ENCODE data around the gene STAP2. TPM values are rescaled to one million over a fixed set of nuclear protein-coding genes. Genes with fewer than 3 reads are reported as not detected.

STAP2 gene
- total and polyA plus RNA-seq, 9 of the 15 experiments (the other 6 are each of a cell fraction or from before 2014, with no cell fraction given): 1.2 to 9.8 (median 4.5) TPM

- TF ChIP-seq, protein P1, sequence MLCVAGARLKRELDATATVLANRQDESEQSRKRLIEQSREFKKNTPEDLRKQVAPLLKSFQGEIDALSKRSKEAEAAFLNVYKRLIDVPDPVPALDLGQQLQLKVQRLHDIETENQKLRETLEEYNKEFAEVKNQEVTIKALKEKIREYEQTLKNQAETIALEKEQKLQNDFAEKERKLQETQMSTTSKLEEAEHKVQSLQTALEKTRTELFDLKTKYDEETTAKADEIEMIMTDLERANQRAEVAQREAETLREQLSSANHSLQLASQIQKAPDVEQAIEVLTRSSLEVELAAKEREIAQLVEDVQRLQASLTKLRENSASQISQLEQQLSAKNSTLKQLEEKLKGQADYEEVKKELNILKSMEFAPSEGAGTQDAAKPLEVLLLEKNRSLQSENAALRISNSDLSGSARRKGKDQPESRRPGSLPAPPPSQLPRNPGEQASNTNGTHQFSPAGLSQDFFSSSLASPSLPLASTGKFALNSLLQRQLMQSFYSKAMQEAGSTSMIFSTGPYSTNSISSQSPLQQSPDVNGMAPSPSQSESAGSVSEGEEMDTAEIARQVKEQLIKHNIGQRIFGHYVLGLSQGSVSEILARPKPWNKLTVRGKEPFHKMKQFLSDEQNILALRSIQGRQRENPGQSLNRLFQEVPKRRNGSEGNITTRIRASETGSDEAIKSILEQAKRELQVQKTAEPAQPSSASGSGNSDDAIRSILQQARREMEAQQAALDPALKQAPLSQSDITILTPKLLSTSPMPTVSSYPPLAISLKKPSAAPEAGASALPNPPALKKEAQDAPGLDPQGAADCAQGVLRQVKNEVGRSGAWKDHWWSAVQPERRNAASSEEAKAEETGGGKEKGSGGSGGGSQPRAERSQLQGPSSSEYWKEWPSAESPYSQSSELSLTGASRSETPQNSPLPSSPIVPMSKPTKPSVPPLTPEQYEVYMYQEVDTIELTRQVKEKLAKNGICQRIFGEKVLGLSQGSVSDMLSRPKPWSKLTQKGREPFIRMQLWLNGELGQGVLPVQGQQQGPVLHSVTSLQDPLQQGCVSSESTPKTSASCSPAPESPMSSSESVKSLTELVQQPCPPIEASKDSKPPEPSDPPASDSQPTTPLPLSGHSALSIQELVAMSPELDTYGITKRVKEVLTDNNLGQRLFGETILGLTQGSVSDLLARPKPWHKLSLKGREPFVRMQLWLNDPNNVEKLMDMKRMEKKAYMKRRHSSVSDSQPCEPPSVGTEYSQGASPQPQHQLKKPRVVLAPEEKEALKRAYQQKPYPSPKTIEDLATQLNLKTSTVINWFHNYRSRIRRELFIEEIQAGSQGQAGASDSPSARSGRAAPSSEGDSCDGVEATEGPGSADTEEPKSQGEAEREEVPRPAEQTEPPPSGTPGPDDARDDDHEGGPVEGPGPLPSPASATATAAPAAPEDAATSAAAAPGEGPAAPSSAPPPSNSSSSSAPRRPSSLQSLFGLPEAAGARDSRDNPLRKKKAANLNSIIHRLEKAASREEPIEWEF (CRISPR knock-in tag; IDR thresholded peaks at IDR 0.05): peak; percentile 94
- peak; percentile 99 for TF ChIP-seq ZFX (CRISPR knock-in tag; IDR thresholded peaks at IDR 0.05)
- peak; percentile 96 for TF ChIP-seq TFAP4 (CRISPR knock-in tag; IDR thresholded peaks at IDR 0.05; ENCODE audit: borderline replicate concordance)
- TF ChIP-seq, protein P2, sequence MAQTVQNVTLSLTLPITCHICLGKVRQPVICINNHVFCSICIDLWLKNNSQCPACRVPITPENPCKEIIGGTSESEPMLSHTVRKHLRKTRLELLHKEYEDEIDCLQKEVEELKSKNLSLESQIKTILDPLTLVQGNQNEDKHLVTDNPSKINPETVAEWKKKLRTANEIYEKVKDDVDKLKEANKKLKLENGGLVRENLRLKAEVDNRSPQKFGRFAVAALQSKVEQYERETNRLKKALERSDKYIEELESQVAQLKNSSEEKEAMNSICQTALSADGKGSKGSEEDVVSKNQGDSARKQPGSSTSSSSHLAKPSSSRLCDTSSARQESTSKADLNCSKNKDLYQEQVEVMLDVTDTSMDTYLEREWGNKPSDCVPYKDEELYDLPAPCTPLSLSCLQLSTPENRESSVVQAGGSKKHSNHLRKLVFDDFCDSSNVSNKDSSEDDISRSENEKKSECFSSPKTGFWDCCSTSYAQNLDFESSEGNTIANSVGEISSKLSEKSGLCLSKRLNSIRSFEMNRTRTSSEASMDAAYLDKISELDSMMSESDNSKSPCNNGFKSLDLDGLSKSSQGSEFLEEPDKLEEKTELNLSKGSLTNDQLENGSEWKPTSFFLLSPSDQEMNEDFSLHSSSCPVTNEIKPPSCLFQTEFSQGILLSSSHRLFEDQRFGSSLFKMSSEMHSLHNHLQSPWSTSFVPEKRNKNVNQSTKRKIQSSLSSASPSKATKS (CRISPR knock-in tag; IDR thresholded peaks at IDR 0.05): no peak
- TF ChIP-seq MBD2 (IDR thresholded peaks at IDR 0.05; ENCODE audit: borderline replicate concordance, low read depth): peak; percentile 66
- TF ChIP-seq ESRRA (IDR thresholded peaks at IDR 0.05; ENCODE audit: borderline replicate concordance, low read depth): peak; percentile 91
- TF ChIP-seq GABPA (tag; conservative IDR thresholded peaks at IDR 0.05; ENCODE audit: low read depth): peak; percentile 56
- peak; percentile 82; the same call in 1 of the 2 replicates for TF ChIP-seq RB1 (IDR thresholded peaks at IDR 0.05; ENCODE audit: low read depth)
- TF ChIP-seq, protein P3, sequence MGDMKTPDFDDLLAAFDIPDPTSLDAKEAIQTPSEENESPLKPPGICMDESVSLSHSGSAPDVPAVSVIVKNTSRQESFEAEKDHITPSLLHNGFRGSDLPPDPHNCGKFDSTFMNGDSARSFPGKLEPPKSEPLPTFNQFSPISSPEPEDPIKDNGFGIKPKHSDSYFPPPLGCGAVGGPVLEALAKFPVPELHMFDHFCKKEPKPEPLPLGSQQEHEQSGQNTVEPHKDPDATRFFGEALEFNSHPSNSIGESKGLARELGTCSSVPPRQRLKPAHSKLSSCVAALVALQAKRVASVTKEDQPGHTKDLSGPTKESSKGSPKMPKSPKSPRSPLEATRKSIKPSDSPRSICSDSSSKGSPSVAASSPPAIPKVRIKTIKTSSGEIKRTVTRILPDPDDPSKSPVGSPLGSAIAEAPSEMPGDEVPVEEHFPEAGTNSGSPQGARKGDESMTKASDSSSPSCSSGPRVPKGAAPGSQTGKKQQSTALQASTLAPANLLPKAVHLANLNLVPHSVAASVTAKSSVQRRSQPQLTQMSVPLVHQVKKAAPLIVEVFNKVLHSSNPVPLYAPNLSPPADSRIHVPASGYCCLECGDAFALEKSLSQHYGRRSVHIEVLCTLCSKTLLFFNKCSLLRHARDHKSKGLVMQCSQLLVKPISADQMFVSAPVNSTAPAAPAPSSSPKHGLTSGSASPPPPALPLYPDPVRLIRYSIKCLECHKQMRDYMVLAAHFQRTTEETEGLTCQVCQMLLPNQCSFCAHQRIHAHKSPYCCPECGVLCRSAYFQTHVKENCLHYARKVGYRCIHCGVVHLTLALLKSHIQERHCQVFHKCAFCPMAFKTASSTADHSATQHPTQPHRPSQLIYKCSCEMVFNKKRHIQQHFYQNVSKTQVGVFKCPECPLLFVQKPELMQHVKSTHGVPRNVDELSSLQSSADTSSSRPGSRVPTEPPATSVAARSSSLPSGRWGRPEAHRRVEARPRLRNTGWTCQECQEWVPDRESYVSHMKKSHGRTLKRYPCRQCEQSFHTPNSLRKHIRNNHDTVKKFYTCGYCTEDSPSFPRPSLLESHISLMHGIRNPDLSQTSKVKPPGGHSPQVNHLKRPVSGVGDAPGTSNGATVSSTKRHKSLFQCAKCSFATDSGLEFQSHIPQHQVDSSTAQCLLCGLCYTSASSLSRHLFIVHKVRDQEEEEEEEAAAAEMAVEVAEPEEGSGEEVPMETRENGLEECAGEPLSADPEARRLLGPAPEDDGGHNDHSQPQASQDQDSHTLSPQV (IDR thresholded peaks at IDR 0.05): peak; percentile 100
- TF ChIP-seq, protein P4, sequence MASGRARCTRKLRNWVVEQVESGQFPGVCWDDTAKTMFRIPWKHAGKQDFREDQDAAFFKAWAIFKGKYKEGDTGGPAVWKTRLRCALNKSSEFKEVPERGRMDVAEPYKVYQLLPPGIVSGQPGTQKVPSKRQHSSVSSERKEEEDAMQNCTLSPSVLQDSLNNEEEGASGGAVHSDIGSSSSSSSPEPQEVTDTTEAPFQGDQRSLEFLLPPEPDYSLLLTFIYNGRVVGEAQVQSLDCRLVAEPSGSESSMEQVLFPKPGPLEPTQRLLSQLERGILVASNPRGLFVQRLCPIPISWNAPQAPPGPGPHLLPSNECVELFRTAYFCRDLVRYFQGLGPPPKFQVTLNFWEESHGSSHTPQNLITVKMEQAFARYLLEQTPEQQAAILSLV (tag; IDR thresholded peaks at IDR 0.05): peak; percentile 63; the same call in 1 of the 2 replicates
- TF ChIP-seq ZNF584 (CRISPR knock-in tag; IDR thresholded peaks at IDR 0.05; ENCODE audit: low read depth): peak; percentile 66; the same call in 1 of the 2 replicates
- TF ChIP-seq ZNF316 (IDR thresholded peaks at IDR 0.05): peak; percentile 100
- peak; percentile 64; the same call in 1 of the 2 replicates for TF ChIP-seq LCOR (CRISPR knock-in tag; IDR thresholded peaks at IDR 0.05)
Observed at GRCh38 chr19:4374498-4375163, 36.0 kb upstream of the STAP2 start (continued).
